Common myeloid progenitor, CD34-positive (primary cell): ENCODE data around the gene CBX3.
"Not testable (repeated sequence)": the region's sequence is repeated elsewhere in the genome, so short reads cannot be mapped to it uniquely, and the experiment has no call there.

Source experiments
- CTCF ChIA-PET: fragments of 350-600 bp; sonication (Branson Sonifier 250); formaldehyde crosslinking; loops from one replicate; lab custom pipeline; 2021; ENCODE audit warnings: antibody characterized with exemption; lab: Charles Lee
- POLR2A ChIA-PET: fragments of 350-600 bp; sonication (Branson Sonifier 250); formaldehyde crosslinking; loops from one replicate; lab custom pipeline; 2021; ENCODE audit warnings: antibody characterized with exemption; lab: Charles Lee
- DNase-seq, 3 donors: peaks; one replicate each; pipeline versions ENCODE4 v3.0.0 to v3.0.0-alpha.2; 2013
- H3K27ac ChIP-seq, 2 experiments: 1 replicate in 1 of 2; 2 replicates in 1 of 2; pipeline ENCODE4 v1.7.0; 2013; ENCODE audit warnings: inconsistent platforms in 2 of 2, low read length in 2 of 2, mild to moderate bottlenecking in 2 of 2, low read depth in 1 of 2, moderate library complexity in 1 of 2; ENCODE audit not compliant: severe bottlenecking in 2 of 2, insufficient read depth in 1 of 2, poor library complexity in 1 of 2
- H3K27me3 ChIP-seq, 5 experiments: replicated peaks in 2 of 5; 1 replicate in 3 of 5; 2 replicates in 2 of 5; pipeline versions ENCODE4 v1.6.1 to v1.7.0; 2013; ENCODE audit warnings: low read length in 4 of 5, mild to moderate bottlenecking in 2 of 5, moderate library complexity in 2 of 5, inconsistent platforms in 1 of 5; ENCODE audit not compliant: insufficient read depth in 5 of 5, control insufficient read depth in 4 of 5
- H3K36me3 ChIP-seq, 4 experiments: 1 replicate in 2 of 4; 2 replicates in 2 of 4; pipeline versions ENCODE4 v1.6.1 to v1.7.0; 2013; ENCODE audit warnings: low read length in 3 of 4, control low read depth in 1 of 4, mild to moderate bottlenecking in 1 of 4; ENCODE audit not compliant: control insufficient read depth in 4 of 4, insufficient read depth in 4 of 4
- H3K4me1 ChIP-seq, 4 experiments: 1 replicate in 3 of 4; 2 replicates in 1 of 4; pipeline versions ENCODE4 v1.6.1 to v1.7.1; 2013; ENCODE audit warnings: low read length in 3 of 4, mild to moderate bottlenecking in 3 of 4, control low read depth in 1 of 4, inconsistent platforms in 1 of 4, moderate library complexity in 1 of 4; ENCODE audit not compliant: control insufficient read depth in 4 of 4, insufficient read depth in 4 of 4; ENCODE audit errors: control extremely low read depth in 1 of 4
- H3K4me3 ChIP-seq, 7 experiments: 1 replicate in 4 of 7; 2 replicates in 3 of 7; pipeline versions ENCODE4 v1.5.1 to v1.7.0; 2013; ENCODE audit warnings: mild to moderate bottlenecking in 7 of 7, low read length in 6 of 7, moderate library complexity in 6 of 7, inconsistent platforms in 2 of 7, low read depth in 2 of 7, control low read depth in 1 of 7; ENCODE audit not compliant: insufficient read depth in 4 of 7, control insufficient read depth in 1 of 7; ENCODE audit errors: extremely low read depth in 1 of 7
- H3K9me3 ChIP-seq, 5 experiments: 1 replicate in 4 of 5; 2 replicates in 1 of 5; pipeline versions ENCODE4 v1.6.1 to v1.7.1; 2013; ENCODE audit warnings: low read length in 4 of 5, mild to moderate bottlenecking in 2 of 5, inconsistent platforms in 1 of 5, low read depth in 1 of 5, moderate library complexity in 1 of 5; ENCODE audit not compliant: control insufficient read depth in 4 of 5, insufficient read depth in 2 of 5; ENCODE audit errors: control extremely low read depth in 1 of 5
- WGBS: methylation state at CpG from one replicate; pipeline ENCODE4 v1.1.5; 2013; ENCODE audit not compliant: insufficient coverage; 5-methylcytosine and 5-hydroxymethylcytosine counted together

CBX3 gene

GRCh38 chr7:26170663-26171062 is 30.9 kb upstream of the CBX3 start:
- POLR2A ChIA-PET, result no interaction called here
- no peak overlapping the region for H3K4me3 ChIP-seq
- H3K27me3 ChIP-seq, result no peaks in the 10 kb centered on the region
- no peak for DNase-seq
- H3K27ac ChIP-seq, result no peak overlapping the region
- peaks cover 2 to 11% (median 8%) of the 10 kb centered on the region in 4 experiments for H3K4me1 ChIP-seq
- H3K36me3 ChIP-seq, result peaks cover 0 to 13% (median 6%) of the 10 kb centered on the region in 4 experiments
- CTCF ChIA-PET, result interaction anchor here (0.9 to 1.2 kb wide), 2 partner anchors 10 to 12 kb away, joined by 3 to 5 read pairs; no protein-coding TSS in a partner anchor
- peaks cover 0 to 3% (median 0%) of the 10 kb centered on the region in 5 experiments for H3K9me3 ChIP-seq
- no CpG with 5 or more reads among the region's 1 CpG for WGBS

GRCh38 chr7:26171601-26172000 is 29.9 kb upstream of the CBX3 start:
- POLR2A ChIA-PET, result interaction anchor here (0.9 kb wide), 1 partner anchor 11 kb away, joined by 3 read pairs; no protein-coding TSS in a partner anchor
- H3K27ac ChIP-seq, result no peak overlapping the region
- CTCF ChIA-PET, result interaction anchor here (0.8 to 1.7 kb wide), 3 partner anchors 10 to 81 kb away, joined by 3 to 7 read pairs (median 4); no protein-coding TSS in a partner anchor

DNA sequence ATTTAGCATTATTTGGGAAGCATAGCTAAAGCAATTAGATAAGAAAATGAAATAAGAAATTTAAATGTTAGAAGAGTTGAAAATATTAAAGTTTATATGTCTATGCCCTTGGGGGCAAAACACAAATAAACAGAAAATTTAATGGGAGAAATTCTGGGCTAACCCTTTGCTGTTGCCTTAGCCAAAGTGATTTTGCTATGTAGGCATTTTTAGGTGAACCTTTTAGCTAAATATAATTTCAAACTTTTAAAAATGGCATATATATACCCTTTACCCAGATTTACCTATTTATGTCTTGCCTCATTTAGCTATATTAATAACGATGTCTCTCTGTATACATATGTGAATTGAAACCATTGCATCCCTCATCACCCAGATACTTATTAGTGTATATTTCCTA is 29.5 kb upstream of the CBX3 start:
- H3K27me3 ChIP-seq, result no peaks in the 10 kb centered on the region
- WGBS, result no CpG with 5 or more reads among the region's 1 CpG
- peaks cover 0 to 13% (median 6%) of the 10 kb centered on the region in 4 experiments for H3K36me3 ChIP-seq
- POLR2A ChIA-PET, result interaction anchor here (0.6 to 0.9 kb wide), 2 partner anchors 12 kb away, joined by 3 read pairs; no protein-coding TSS in a partner anchor
- CTCF ChIA-PET, result interaction anchor here (0.8 to 1.7 kb wide), 3 partner anchors 11 to 82 kb away, joined by 3 to 7 read pairs (median 4); no protein-coding TSS in a partner anchor
- no peak overlapping the region for H3K27ac ChIP-seq
- DNase-seq, result no peak
- H3K9me3 ChIP-seq, result peaks cover 0 to 3% (median 0%) of the 10 kb centered on the region in 5 experiments
- no peak overlapping the region for H3K4me3 ChIP-seq
- peaks cover 0 to 5% (median 3%) of the 10 kb centered on the region in 4 experiments for H3K4me1 ChIP-seq

More at GRCh38 chr7:26171601-26172000, 29.9 kb upstream of the CBX3 start:
- H3K27me3 ChIP-seq, result no peaks in the 10 kb centered on the region
- no peak overlapping the region for H3K4me3 ChIP-seq
- peaks cover 0 to 3% (median 0%) of the 10 kb centered on the region in 5 experiments for H3K9me3 ChIP-seq
- H3K36me3 ChIP-seq, result peaks cover 0 to 13% (median 6%) of the 10 kb centered on the region in 4 experiments
- DNase-seq, result no peak
- peaks cover 1 to 10% (median 6%) of the 10 kb centered on the region in 4 experiments for H3K4me1 ChIP-seq
- WGBS, result 100% methylated on average over 1 of the region's 2 CpGs

DNA sequence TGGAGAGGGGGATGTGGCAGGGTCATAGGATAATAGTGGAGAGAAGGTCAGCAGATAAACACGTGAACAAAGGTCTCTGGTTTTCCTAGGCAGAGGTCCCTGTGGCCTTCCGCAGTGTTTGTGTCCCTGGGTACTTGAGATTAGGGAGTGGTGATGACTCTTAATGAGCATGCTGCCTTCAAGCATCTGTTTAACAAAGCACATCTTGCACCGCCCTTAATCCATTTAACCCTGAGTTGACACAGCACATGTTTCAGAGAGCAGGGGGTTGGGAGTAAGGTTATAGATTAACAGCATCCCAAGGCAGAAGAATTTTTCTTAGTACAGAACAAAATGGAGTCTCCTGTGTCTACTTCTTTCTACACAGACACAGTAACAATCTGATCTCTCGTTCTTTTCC is 25.6 kb upstream of the CBX3 start:
- H3K9me3 ChIP-seq, H3K27ac ChIP-seq, H3K4me3 ChIP-seq, CTCF ChIA-PET, DNase-seq, H3K4me1 ChIP-seq, H3K27me3 ChIP-seq, POLR2A ChIA-PET: not testable (repeated sequence)
- H3K36me3 ChIP-seq, result peaks cover 2 to 23% (median 8%) of the 10 kb centered on the region in 4 experiments
- WGBS, result no CpG with 5 or more reads among the region's 4 CpGs

DNA sequence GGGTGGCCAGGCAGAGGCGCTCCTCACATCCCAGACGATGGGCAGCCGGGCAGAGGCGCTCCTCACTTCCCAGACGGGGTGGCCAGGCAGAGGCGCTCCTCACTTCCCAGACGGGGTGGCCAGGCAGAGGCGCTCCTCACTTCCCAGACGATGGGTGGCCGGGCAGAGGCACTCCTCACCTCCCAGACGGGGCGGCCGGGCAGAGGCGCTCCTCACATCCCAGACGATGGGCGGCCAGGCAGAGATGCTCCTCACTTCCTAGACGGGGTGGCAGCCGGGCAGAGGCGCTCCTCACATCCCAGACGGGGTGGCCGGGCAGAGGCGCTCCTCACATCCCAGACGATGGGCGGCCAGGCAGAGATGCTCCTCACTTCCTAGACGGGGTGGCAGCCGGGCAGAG is 24.8 kb upstream of the CBX3 start:
- H3K9me3 ChIP-seq, H3K4me3 ChIP-seq, POLR2A ChIA-PET, DNase-seq, H3K4me1 ChIP-seq, H3K27me3 ChIP-seq, CTCF ChIA-PET, H3K27ac ChIP-seq: not testable (repeated sequence)
- 91% methylated on average over 4 of the region's 26 CpGs for WGBS
- peaks cover 2 to 19% (median 4%) of the 10 kb centered on the region in 4 experiments for H3K36me3 ChIP-seq

- H3K4me1 ChIP-seq, DNase-seq, H3K9me3 ChIP-seq, H3K27ac ChIP-seq, H3K27me3 ChIP-seq, CTCF ChIA-PET, H3K4me3 ChIP-seq, POLR2A ChIA-PET: not testable (repeated sequence)
- WGBS, result 97% methylated on average over 11 of the region's 20 CpGs
- peaks cover 0 to 15% (median 4%) of the 10 kb centered on the region in 4 experiments for H3K36me3 ChIP-seq
Observed at GRCh38 chr7:26177269-26177668, 24.3 kb upstream of the CBX3 start.

- ChIA-PET CTCF (interaction anchor here (0.9 to 1.4 kb wide), 3 partner anchors 12 to 20 kb away, joined by 3 to 4 read pairs (median 4); no protein-coding TSS in a partner anchor), POLR2A (no interaction called here)
- Histone ChIP-seq H3K27ac (no peak overlapping the region), H3K36me3 (peaks cover 0 to 15% (median 4%) of the 10 kb centered on the region in 4 experiments), H3K27me3 (no peaks in the 10 kb centered on the region), H3K4me1 (peaks cover 0 to 1% (median 0%) of the 10 kb centered on the region in 4 experiments), H3K9me3 (no peaks in the 10 kb centered on the region), H3K4me3 (no peak overlapping the region)
- 95% methylated on average over 7 of the region's 7 CpGs for WGBS
- DNase-seq, result no peak
Observed at GRCh38 chr7:26178272-26178960, 23.1 kb upstream of the CBX3 start.
